ENCODE results near the gene BIRC6.
"Not testable (repeated sequence)": the region's sequence is repeated elsewhere in the genome, so short reads cannot be mapped to it uniquely, and the experiment has no call there.

Gene BIRC6

GRCh38 chr2:32638548-32638947 lies 281.7 kb downstream of the BIRC6 start:
- H3K4me1 ChIP-seq (ENCODE audit: control insufficient read depth in 5 of 5, insufficient read depth in 5 of 5, low read length in 5 of 5); H3K4me3 ChIP-seq (ENCODE audit: low read depth in 1 of 5, low read length in 5 of 5); H3K9ac ChIP-seq (ENCODE audit: low read length in 5 of 5); H3K27ac ChIP-seq (ENCODE audit: low read depth, low read length); H3K9me3 ChIP-seq (ENCODE audit: control insufficient read depth in 5 of 5, low read length in 5 of 5); H3K27me3 ChIP-seq (ENCODE audit: control insufficient read depth in 5 of 5, insufficient read depth in 4 of 5, low read length in 5 of 5): not testable (repeated sequence)
- H3K36me3 ChIP-seq (ENCODE audit: control insufficient read depth in 5 of 5, insufficient read depth in 5 of 5, low read length in 5 of 5), result peaks cover 30 to 86% (median 63%) of the 10 kb centered on the region in 5 donors

GRCh38 chr2:32641180-32641579 lies 284.4 kb downstream of the BIRC6 start:
- Histone ChIP-seq H3K4me3 (ENCODE audit: low read depth in 1 of 5, low read length in 5 of 5) (no peak overlapping the region), H3K27ac (ENCODE audit: low read depth, low read length) (no peak overlapping the region), H3K27me3 (ENCODE audit: control insufficient read depth in 5 of 5, insufficient read depth in 4 of 5, low read length in 5 of 5) (no peaks in the 10 kb centered on the region), H3K4me1 (ENCODE audit: control insufficient read depth in 5 of 5, insufficient read depth in 5 of 5, low read length in 5 of 5) (no peaks in the 10 kb centered on the region), H3K9ac (ENCODE audit: low read length in 5 of 5) (no peak overlapping the region), H3K9me3 (ENCODE audit: control insufficient read depth in 5 of 5, low read length in 5 of 5) (no peaks in the 10 kb centered on the region), H3K36me3 (ENCODE audit: control insufficient read depth in 5 of 5, insufficient read depth in 5 of 5, low read length in 5 of 5) (peaks cover 27 to 74% (median 46%) of the 10 kb centered on the region in 5 donors)

GRCh38 chr2:32647180-32647651 lies 290.4 kb downstream of the BIRC6 start:
- H3K9ac ChIP-seq (ENCODE audit: low read length in 5 of 5), result peak overlapping the region in 1 of 5 donors; percentile 13
- H3K27me3 ChIP-seq (ENCODE audit: control insufficient read depth in 5 of 5, insufficient read depth in 4 of 5, low read length in 5 of 5), result no peaks in the 10 kb centered on the region
- H3K9me3 ChIP-seq (ENCODE audit: control insufficient read depth in 5 of 5, low read length in 5 of 5), result no peaks in the 10 kb centered on the region
- peak overlapping the region; percentile 67 for H3K27ac ChIP-seq (ENCODE audit: low read depth, low read length)
- no peak overlapping the region for H3K4me3 ChIP-seq (ENCODE audit: low read depth in 1 of 5, low read length in 5 of 5)
- peaks cover 11 to 34% (median 28%) of the 10 kb centered on the region in 5 donors for H3K36me3 ChIP-seq (ENCODE audit: control insufficient read depth in 5 of 5, insufficient read depth in 5 of 5, low read length in 5 of 5)
- peaks cover 0 to 10% (median 8%) of the 10 kb centered on the region in 5 donors for H3K4me1 ChIP-seq (ENCODE audit: control insufficient read depth in 5 of 5, insufficient read depth in 5 of 5, low read length in 5 of 5)

GRCh38 chr2:32652555-32653209 lies 295.9 kb downstream of the BIRC6 start:
- no peak overlapping the region for H3K4me3 ChIP-seq (ENCODE audit: low read depth in 1 of 5, low read length in 5 of 5)
- no peak overlapping the region for H3K27ac ChIP-seq (ENCODE audit: low read depth, low read length)
- H3K9ac ChIP-seq (ENCODE audit: low read length in 5 of 5), result no peak overlapping the region
- H3K9me3 ChIP-seq (ENCODE audit: control insufficient read depth in 5 of 5, low read length in 5 of 5), result no peaks in the 10 kb centered on the region
- H3K4me1 ChIP-seq (ENCODE audit: control insufficient read depth in 5 of 5, insufficient read depth in 5 of 5, low read length in 5 of 5), result peaks cover 0 to 9% (median 4%) of the 10 kb centered on the region in 5 donors
- H3K36me3 ChIP-seq (ENCODE audit: control insufficient read depth in 5 of 5, insufficient read depth in 5 of 5, low read length in 5 of 5), result peaks cover 11 to 25% (median 15%) of the 10 kb centered on the region in 5 donors
- no peaks in the 10 kb centered on the region for H3K27me3 ChIP-seq (ENCODE audit: control insufficient read depth in 5 of 5, insufficient read depth in 4 of 5, low read length in 5 of 5)

GRCh38 chr2:32656069-32656468 lies 299.2 kb downstream of the BIRC6 start:
- Histone ChIP-seq H3K27ac (ENCODE audit: low read depth, low read length) (no peak overlapping the region), H3K9me3 (ENCODE audit: control insufficient read depth in 5 of 5, low read length in 5 of 5) (no peaks in the 10 kb centered on the region), H3K9ac (ENCODE audit: low read length in 5 of 5) (no peak overlapping the region), H3K4me1 (ENCODE audit: control insufficient read depth in 5 of 5, insufficient read depth in 5 of 5, low read length in 5 of 5) (peaks cover 0 to 5% (median 0%) of the 10 kb centered on the region in 5 donors), H3K36me3 (ENCODE audit: control insufficient read depth in 5 of 5, insufficient read depth in 5 of 5, low read length in 5 of 5) (peaks cover 4 to 22% (median 11%) of the 10 kb centered on the region in 5 donors), H3K27me3 (ENCODE audit: control insufficient read depth in 5 of 5, insufficient read depth in 4 of 5, low read length in 5 of 5) (no peaks in the 10 kb centered on the region), H3K4me3 (ENCODE audit: low read depth in 1 of 5, low read length in 5 of 5) (no peak overlapping the region)

GRCh38 chr2:32663864-32664263 lies 307.0 kb downstream of the BIRC6 start:
- Histone ChIP-seq H3K9me3 (ENCODE audit: control insufficient read depth in 5 of 5, low read length in 5 of 5) (no peaks in the 10 kb centered on the region), H3K9ac (ENCODE audit: low read length in 5 of 5) (no peak overlapping the region), H3K4me1 (ENCODE audit: control insufficient read depth in 5 of 5, insufficient read depth in 5 of 5, low read length in 5 of 5) (no peaks in the 10 kb centered on the region), H3K27me3 (ENCODE audit: control insufficient read depth in 5 of 5, insufficient read depth in 4 of 5, low read length in 5 of 5) (no peaks in the 10 kb centered on the region), H3K36me3 (ENCODE audit: control insufficient read depth in 5 of 5, insufficient read depth in 5 of 5, low read length in 5 of 5) (peaks cover 0 to 15% (median 3%) of the 10 kb centered on the region in 5 donors), H3K27ac (ENCODE audit: low read depth, low read length) (no peak overlapping the region), H3K4me3 (ENCODE audit: low read depth in 1 of 5, low read length in 5 of 5) (no peak overlapping the region)

GRCh38 chr2:32666704-32667103 lies 309.9 kb downstream of the BIRC6 start:
- no peak overlapping the region for H3K4me3 ChIP-seq (ENCODE audit: low read depth in 1 of 5, low read length in 5 of 5)
- peaks cover 0 to 8% (median 3%) of the 10 kb centered on the region in 5 donors for H3K36me3 ChIP-seq (ENCODE audit: control insufficient read depth in 5 of 5, insufficient read depth in 5 of 5, low read length in 5 of 5)
- no peaks in the 10 kb centered on the region for H3K4me1 ChIP-seq (ENCODE audit: control insufficient read depth in 5 of 5, insufficient read depth in 5 of 5, low read length in 5 of 5)
- H3K27me3 ChIP-seq (ENCODE audit: control insufficient read depth in 5 of 5, insufficient read depth in 4 of 5, low read length in 5 of 5), result no peaks in the 10 kb centered on the region
- H3K9ac ChIP-seq (ENCODE audit: low read length in 5 of 5), result no peak overlapping the region
- H3K27ac ChIP-seq (ENCODE audit: low read depth, low read length), result no peak overlapping the region
- no peaks in the 10 kb centered on the region for H3K9me3 ChIP-seq (ENCODE audit: control insufficient read depth in 5 of 5, low read length in 5 of 5)

GRCh38 chr2:32668254-32668653 lies 311.4 kb downstream of the BIRC6 start:
- Histone ChIP-seq H3K4me1 (ENCODE audit: control insufficient read depth in 5 of 5, insufficient read depth in 5 of 5, low read length in 5 of 5) (no peaks in the 10 kb centered on the region), H3K27ac (ENCODE audit: low read depth, low read length) (no peak overlapping the region), H3K4me3 (ENCODE audit: low read depth in 1 of 5, low read length in 5 of 5) (no peak overlapping the region), H3K36me3 (ENCODE audit: control insufficient read depth in 5 of 5, insufficient read depth in 5 of 5, low read length in 5 of 5) (peaks cover 0 to 13% (median 5%) of the 10 kb centered on the region in 5 donors), H3K9ac (ENCODE audit: low read length in 5 of 5) (no peak overlapping the region), H3K27me3 (ENCODE audit: control insufficient read depth in 5 of 5, insufficient read depth in 4 of 5, low read length in 5 of 5) (no peaks in the 10 kb centered on the region), H3K9me3 (ENCODE audit: control insufficient read depth in 5 of 5, low read length in 5 of 5) (no peaks in the 10 kb centered on the region)

All from subcutaneous abdominal adipose tissue (tissue), 5 donors.